GM23338 (cell line): Measurements from ENCODE around the gene PLP2. TPM values are rescaled to one million over a fixed set of nuclear protein-coding genes. Genes with fewer than 3 reads are reported as not detected.

Experiments
- ATAC-seq: fragments of 200-7000 bp; cut with Tn5 transposase; 3 replicates; pipeline ENCODE4 v1.9.1; 2020
- DNase-seq: peaks from one replicate; pipeline ENCODE4 v3.0.0-alpha.2; 2015; ENCODE audit warnings: low spot score
- H2AFZ ChIP-seq: fragments of 200-600 bp; sonication (generic); 2 replicates; pipeline ENCODE4 v1.8.0; 2016; ENCODE audit warnings: antibody characterized with exemption, mild to moderate bottlenecking, moderate library complexity
- H3F3A ChIP-seq: fragments of 200-600 bp; sonication (generic); replicated peaks from 2 replicates; pipeline ENCODE4 v1.8.0; 2017; ENCODE audit warnings: antibody characterized with exemption, mixed run types, low read depth
- H3K27ac ChIP-seq: fragments of 200-600 bp; sonication (generic); 2 replicates; pipeline ENCODE4 v1.6.1; 2016; ENCODE audit warnings: low read depth
- H3K27me3 ChIP-seq: fragments of 200-600 bp; sonication (generic); 2 replicates; pipeline ENCODE4 v1.8.0; 2016; ENCODE audit warnings: mild to moderate bottlenecking, mixed run types, moderate library complexity; ENCODE audit not compliant: insufficient read depth
- H3K36me3 ChIP-seq: fragments of 200-600 bp; sonication (generic); 2 replicates; pipeline ENCODE4 v1.8.0; 2016; ENCODE audit warnings: mild to moderate bottlenecking; ENCODE audit not compliant: insufficient read depth
- H3K4me1 ChIP-seq: fragments of 200-600 bp; sonication (generic); 2 replicates; pipeline ENCODE4 v1.8.0; 2016; ENCODE audit warnings: mild to moderate bottlenecking, moderate library complexity; ENCODE audit not compliant: insufficient read depth
- H3K4me2 ChIP-seq: fragments of 200-600 bp; sonication (generic); 2 replicates; pipeline ENCODE4 v1.7.1; 2017; ENCODE audit warnings: mixed run types
- H3K4me3 ChIP-seq: fragments of 200-600 bp; sonication (generic); 2 replicates; pipeline ENCODE4 v1.6.1; 2016; ENCODE audit warnings: mixed run types
- H3K79me2 ChIP-seq: fragments of 200-600 bp; sonication (generic); replicated peaks from 2 replicates; pipeline ENCODE4 v1.8.0; 2017; ENCODE audit warnings: mild to moderate bottlenecking; ENCODE audit not compliant: insufficient read depth
- H3K9me2 ChIP-seq: fragments of 200-600 bp; sonication (generic); 2 replicates; pipeline ENCODE4 v1.8.0; 2017; ENCODE audit not compliant: insufficient read depth
- H4K20me1 ChIP-seq: fragments of 200-600 bp; sonication (generic); replicated peaks from 2 replicates; pipeline ENCODE4 v1.8.0; 2017; ENCODE audit warnings: mild to moderate bottlenecking; ENCODE audit not compliant: insufficient read depth
- H3K27ac Mint-ChIP-seq: 2 replicates; pipeline ENCODE4 v1.8.0; 2020; ENCODE audit warnings: inconsistent platforms, mild to moderate bottlenecking, moderate library complexity, mixed read lengths
- H3K27me3 Mint-ChIP-seq: 3 replicates; pipeline ENCODE4 v1.8.0; 2022; ENCODE audit warnings: low read depth, mild to moderate bottlenecking, moderate library complexity, mixed read lengths, inconsistent platforms; ENCODE audit not compliant: insufficient read depth, poor library complexity
- H3K36me3 Mint-ChIP-seq: 3 replicates; pipeline ENCODE4 v1.8.0; 2021; ENCODE audit warnings: low read depth, mild to moderate bottlenecking, inconsistent platforms, moderate library complexity, mixed read lengths
- H3K4me1 Mint-ChIP-seq: 3 replicates; pipeline ENCODE4 v1.8.0; 2020; ENCODE audit warnings: mild to moderate bottlenecking, inconsistent platforms, mixed read lengths
- H3K4me3 Mint-ChIP-seq: 3 replicates; pipeline ENCODE4 v1.8.0; 2021; ENCODE audit warnings: moderate library complexity, mild to moderate bottlenecking, inconsistent platforms, mixed read lengths
- H3K9me3 Mint-ChIP-seq: 3 replicates; pipeline ENCODE4 v1.8.0; 2020; ENCODE audit warnings: moderate library complexity, mild to moderate bottlenecking, inconsistent platforms, mixed read lengths
- CREB1 ChIP-seq: fragments of 250-450 bp; sonication (Bioruptor Pico); IDR thresholded peaks from 2 replicates; pipeline ENCODE4 v1.5.0; 2020; ENCODE audit warnings: low read depth, mild to moderate bottlenecking, moderate library complexity
- CTCF ChIP-seq, 2 experiments: fragments of 200-600 bp in 1 of 2; sonication (generic) in 1 of 2; conservative IDR thresholded peaks; 2 replicates each; pipeline versions ENCODE4 v1.5.1 to v1.6.1; 2016 to 2017; ENCODE audit warnings: antibody characterized with exemption in 2 of 2, low read depth in 2 of 2, mild to moderate bottlenecking in 2 of 2, moderate library complexity in 1 of 2
- ETS1 ChIP-seq: IDR thresholded peaks from 2 replicates; pipeline ENCODE4 v1.6.1; 2016; ENCODE audit warnings: antibody characterized with exemption
- EZH2 ChIP-seq: fragments of 200-600 bp; sonication (generic); IDR thresholded peaks from one replicate; pipeline ENCODE4 v1.8.0; 2017; ENCODE audit warnings: antibody characterized with exemption, mild to moderate bottlenecking, low read depth; ENCODE audit not compliant: unreplicated experiment
- EZH2phosphoT487 ChIP-seq: fragments of 200-600 bp; sonication (generic); IDR thresholded peaks from one replicate; pipeline ENCODE4 v1.8.1; 2018; ENCODE audit warnings: antibody characterized with exemption; ENCODE audit not compliant: unreplicated experiment
- JUNB ChIP-seq: IDR thresholded peaks from one replicate; pipeline ENCODE4 v1.6.1; 2016; ENCODE audit warnings: antibody characterized with exemption; ENCODE audit not compliant: unreplicated experiment
- NANOG ChIP-seq: IDR thresholded peaks from 2 replicates; pipeline ENCODE4 v1.6.1; 2016; ENCODE audit warnings: antibody characterized with exemption, borderline replicate concordance
- POLR2AphosphoS5 ChIP-seq: IDR thresholded peaks from 2 replicates; pipeline ENCODE4 v1.6.1; 2016; ENCODE audit warnings: antibody characterized with exemption, low read depth
- REST ChIP-seq: IDR thresholded peaks from one replicate; pipeline ENCODE4 v1.6.1; 2018; ENCODE audit warnings: antibody characterized with exemption; ENCODE audit not compliant: unreplicated experiment
- STAT1 ChIP-seq: IDR thresholded peaks from one replicate; pipeline ENCODE4 v1.6.1; 2016; ENCODE audit warnings: antibody characterized with exemption; ENCODE audit not compliant: unreplicated experiment
- ZNF114 ChIP-seq: fragments of 250-450 bp; sonication (Bioruptor Pico); IDR thresholded peaks from 2 replicates; pipeline ENCODE4 v1.5.0; 2020; ENCODE audit warnings: mild to moderate bottlenecking, moderate library complexity
- ZNF331 ChIP-seq: fragments of 250-450 bp; sonication (Bioruptor Pico); IDR thresholded peaks from 2 replicates; pipeline ENCODE4 v1.5.0; 2020; ENCODE audit warnings: low read depth, mild to moderate bottlenecking, moderate library complexity
- ZNF462 ChIP-seq: fragments of 250-450 bp; sonication (Bioruptor Pico); IDR thresholded peaks from 2 replicates; pipeline ENCODE4 v1.5.0; 2020; ENCODE audit warnings: mild to moderate bottlenecking, moderate library complexity
- polyA plus RNA-seq: library from polyadenylated mRNA; unstranded; fragments of >200 nt; fragmentation: Nextera tagmentation; extraction: Ambion mirVana; gene quantifications from 2 replicates; pipeline ENCODE4 v1.2.1, GENCODE V29; 2016
- total RNA-seq: library from RNA; depleted of rRNA; stranded (reverse); fragments of >200 nt; shearing (Covaris generic); gene quantifications from 2 replicates; pipeline ENCODE4 v1.2.3, GENCODE V29; 2014

The PLP2 gene
- total and polyA plus RNA-seq, 2 experiments from 2014 or later = 3.4 to 9.5 TPM

GRCh38 chrX:49206543-49206942, 34.8 kb downstream of the PLP2 start:
- no peak for TF ChIP-seq NANOG
- TF ChIP-seq ZNF462 (CRISPR knock-in tag) = no peak
- TF ChIP-seq CTCF (conservative IDR thresholded peaks at IDR 0.05; ENCODE audit: low read depth in 2 of 2) = no peak
- TF ChIP-seq ZNF114 (CRISPR knock-in tag) = no peak
- TF ChIP-seq ETS1 = no peak
- no peak for TF ChIP-seq STAT1
- no peak for TF ChIP-seq CREB1
- no peak for TF ChIP-seq REST
- TF ChIP-seq EZH2 = no peak
- no peak for TF ChIP-seq JUNB
- no peak for TF ChIP-seq POLR2AphosphoS5
- TF ChIP-seq ZNF331 (CRISPR knock-in tag) = no peak
- TF ChIP-seq EZH2phosphoT487 = no peak
- no peak overlapping the region for H3K4me2 ChIP-seq
- H3K9me2 ChIP-seq = no peaks in the 10 kb centered on the region
- DNase-seq (no peak), ATAC-seq (no peak)
- H3K4me1 ChIP-seq = no peaks in the 10 kb centered on the region; the same call in 1 of the 2 replicates
- H3F3A ChIP-seq = no peaks in the 10 kb centered on the region
- H3K4me3 ChIP-seq = no peak overlapping the region
- no peaks in the 10 kb centered on the region for H3K27me3 ChIP-seq
- no peaks in the 10 kb centered on the region for H4K20me1 ChIP-seq
- H3K27ac ChIP-seq = no peak overlapping the region
- Mint-ChIP-seq H3K36me3 (no peaks in the 10 kb centered on the region), H3K4me1 (no peaks in the 10 kb centered on the region), H3K4me3 (no peak overlapping the region), H3K9me3 (no peaks in the 10 kb centered on the region), H3K27ac (no peak overlapping the region), H3K27me3 (peaks cover 6% of the 10 kb centered on the region)
- H2AFZ ChIP-seq = no peak overlapping the region
- no peaks in the 10 kb centered on the region for H3K79me2 ChIP-seq
- no peaks in the 10 kb centered on the region for H3K36me3 ChIP-seq
